ENCODE results near the gene GTF2F1. TPM values are rescaled to one million over a fixed set of nuclear protein-coding genes. Genes with fewer than 3 reads are reported as not detected.

Gene GTF2F1
- total and polyA plus RNA-seq, 4 donors = 35.7 to 59.4 (median 43.4) TPM

DNA sequence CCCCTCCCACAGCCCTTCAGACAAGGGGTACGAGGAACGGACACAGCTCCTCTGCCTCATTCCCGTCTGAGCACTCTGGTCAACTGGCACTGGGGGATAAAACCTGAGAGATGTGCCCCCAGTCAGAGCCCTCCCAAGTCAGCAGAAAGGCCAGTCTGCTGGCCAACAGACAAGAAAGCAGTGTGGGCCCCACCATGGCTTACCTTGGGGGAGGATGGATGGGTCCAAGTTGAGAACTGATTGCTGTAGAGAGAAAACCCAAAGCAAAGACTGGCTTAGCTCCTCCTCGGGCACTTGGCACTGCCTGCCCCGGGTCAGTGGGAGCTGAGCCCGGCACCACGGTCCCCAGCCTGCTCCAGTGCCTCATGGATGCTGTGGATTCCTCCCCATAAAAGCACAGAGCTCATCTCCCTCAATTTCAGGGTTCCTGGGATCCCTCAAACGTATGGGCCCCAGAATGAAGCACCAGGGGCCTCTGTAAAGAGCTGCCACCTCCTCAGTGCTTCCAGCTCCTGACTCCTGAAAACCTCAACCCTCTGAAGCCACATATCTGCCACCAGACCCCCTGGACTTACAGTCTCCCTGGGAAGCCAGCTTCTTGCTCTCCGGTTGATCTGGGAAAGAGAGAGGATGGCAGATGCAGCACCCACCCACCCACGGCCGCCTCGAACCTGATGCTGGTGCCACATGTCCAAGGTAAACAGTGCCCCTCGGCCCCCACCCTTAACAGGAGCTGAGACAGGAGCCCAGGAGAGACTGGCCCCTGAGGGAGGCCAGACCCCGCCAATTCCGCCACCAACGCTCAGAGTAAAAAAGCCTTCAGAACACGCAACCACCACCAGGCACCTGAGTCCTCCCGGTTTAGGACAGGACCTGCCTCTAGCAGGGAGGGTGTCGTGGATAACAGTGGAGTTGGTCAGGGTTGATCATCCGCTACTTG is 28.4 kb upstream of the GTF2F1 start:
- H3K36me3 ChIP-seq (ENCODE audit: control insufficient read depth in 1 of 2, insufficient read depth in 2 of 2, low read length in 1 of 2) = peaks cover 0 to 11% of the 10 kb centered on the region in 2 donors
- H3K9me3 ChIP-seq (ENCODE audit: control insufficient read depth, low read length) = no peaks in the 10 kb centered on the region
- ATAC-seq (ENCODE audit: low FRiP score) (no peak), DNase-seq (no peak)
- intact Hi-C loops (cut with DNase I) = no loop called here
- no peak overlapping the region for H3K27ac ChIP-seq (ENCODE audit: low read depth in 1 of 2, low read length in 2 of 2)
- WGBS, 2 donors = 63 to 67% methylated on average over 19 to 20 of the region's 20 CpGs
- no peaks in the 10 kb centered on the region for H3K27me3 ChIP-seq (ENCODE audit: control insufficient read depth in 1 of 2, insufficient read depth in 2 of 2, low read length in 1 of 2)
- no peaks in the 10 kb centered on the region for H3K4me1 ChIP-seq (ENCODE audit: control insufficient read depth in 1 of 2, insufficient read depth in 2 of 2, low read length in 2 of 2)
- no peak overlapping the region for H3K4me3 ChIP-seq (ENCODE audit: low read length in 2 of 2)

DNA sequence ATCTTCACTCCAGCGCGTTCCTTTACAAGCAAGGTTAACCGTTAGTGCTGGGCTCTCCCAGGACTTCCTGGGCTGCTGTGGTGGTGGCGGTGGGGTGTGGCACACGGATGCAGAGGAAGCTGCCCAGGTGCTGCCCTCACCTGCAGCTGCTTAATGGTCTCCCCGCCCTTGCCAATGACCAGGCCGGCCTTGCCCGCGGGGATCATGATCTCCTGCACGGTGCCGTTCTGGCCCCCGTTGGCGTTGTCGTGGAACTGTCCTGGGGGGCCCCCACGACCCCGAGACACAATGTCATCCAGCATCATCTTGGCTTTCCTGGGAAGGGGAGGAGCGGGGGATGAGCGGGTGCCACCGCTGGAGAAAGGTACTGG is 25.6 kb upstream of the GTF2F1 start:
- WGBS, 2 donors = 90 to 91% methylated on average over 19 of the region's 19 CpGs
- Histone ChIP-seq H3K27me3 (ENCODE audit: control insufficient read depth in 1 of 2, insufficient read depth in 2 of 2, low read length in 1 of 2) (no peaks in the 10 kb centered on the region), H3K36me3 (ENCODE audit: control insufficient read depth in 1 of 2, insufficient read depth in 2 of 2, low read length in 1 of 2) (peaks cover 0 to 21% of the 10 kb centered on the region in 2 donors), H3K27ac (ENCODE audit: low read depth in 1 of 2, low read length in 2 of 2) (no peak overlapping the region), H3K4me1 (ENCODE audit: control insufficient read depth in 1 of 2, insufficient read depth in 2 of 2, low read length in 2 of 2) (no peaks in the 10 kb centered on the region), H3K4me3 (ENCODE audit: low read length in 2 of 2) (no peak overlapping the region), H3K9me3 (ENCODE audit: control insufficient read depth, low read length) (no peaks in the 10 kb centered on the region)
- DNase-seq = no peak
- no peak for ATAC-seq (ENCODE audit: low FRiP score)
- intact Hi-C loops (cut with DNase I) = no loop called here

DNA sequence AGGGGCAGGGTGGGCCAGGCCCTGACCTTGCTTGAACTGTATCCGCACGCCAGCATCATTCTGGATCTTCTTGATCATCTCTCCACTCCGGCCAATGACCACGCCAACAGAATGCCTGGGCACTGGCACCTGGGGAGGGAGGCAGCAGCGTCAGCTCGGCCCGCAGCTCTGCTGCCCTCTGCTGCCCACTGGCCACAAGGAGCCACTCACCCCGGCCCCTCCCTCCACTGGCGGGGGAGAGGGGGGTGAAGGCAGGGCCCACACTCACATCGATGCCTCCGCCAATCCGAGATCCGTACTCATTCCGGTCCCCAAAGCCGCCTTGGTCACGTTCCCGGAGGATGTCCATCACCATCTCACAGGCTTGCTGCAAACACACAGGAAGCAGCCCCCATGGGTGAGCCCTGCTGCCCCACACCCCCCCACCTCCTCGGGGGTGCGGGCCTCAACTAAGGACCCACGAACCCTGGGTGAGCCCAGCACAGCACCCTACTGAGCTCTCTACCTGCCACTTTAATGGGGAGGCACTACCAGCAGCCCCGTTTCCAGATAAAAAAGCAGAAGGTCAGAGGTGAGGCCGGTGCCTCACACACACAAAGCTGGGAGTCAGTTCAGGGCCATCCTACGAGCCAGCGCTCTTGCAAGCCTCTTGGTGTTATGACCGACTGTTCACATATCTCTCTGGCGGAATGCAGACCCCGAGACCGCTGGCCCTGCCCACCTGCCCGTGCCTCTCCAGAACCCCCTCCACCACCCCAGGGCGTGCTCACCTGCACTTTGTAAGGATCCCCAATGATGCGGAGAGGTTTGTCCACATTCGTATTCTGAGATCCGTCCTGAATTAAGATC is 25.0 kb upstream of the GTF2F1 start:
- H3K9me3 ChIP-seq (ENCODE audit: control insufficient read depth, low read length) = no peaks in the 10 kb centered on the region
- DNase-seq (no peak), ATAC-seq (ENCODE audit: low FRiP score) (no peak)
- H3K4me3 ChIP-seq (ENCODE audit: low read length in 2 of 2) = no peak overlapping the region
- no peaks in the 10 kb centered on the region for H3K27me3 ChIP-seq (ENCODE audit: control insufficient read depth in 1 of 2, insufficient read depth in 2 of 2, low read length in 1 of 2)
- 70 to 75% methylated on average over 25 to 33 of the region's 33 CpGs for WGBS, 2 donors
- H3K4me1 ChIP-seq (ENCODE audit: control insufficient read depth in 1 of 2, insufficient read depth in 2 of 2, low read length in 2 of 2) = no peaks in the 10 kb centered on the region
- H3K36me3 ChIP-seq (ENCODE audit: control insufficient read depth in 1 of 2, insufficient read depth in 2 of 2, low read length in 1 of 2) = peaks cover 0 to 21% of the 10 kb centered on the region in 2 donors
- H3K27ac ChIP-seq (ENCODE audit: low read depth in 1 of 2, low read length in 2 of 2) = no peak overlapping the region
- intact Hi-C loops (cut with DNase I) = no loop called here

DNA sequence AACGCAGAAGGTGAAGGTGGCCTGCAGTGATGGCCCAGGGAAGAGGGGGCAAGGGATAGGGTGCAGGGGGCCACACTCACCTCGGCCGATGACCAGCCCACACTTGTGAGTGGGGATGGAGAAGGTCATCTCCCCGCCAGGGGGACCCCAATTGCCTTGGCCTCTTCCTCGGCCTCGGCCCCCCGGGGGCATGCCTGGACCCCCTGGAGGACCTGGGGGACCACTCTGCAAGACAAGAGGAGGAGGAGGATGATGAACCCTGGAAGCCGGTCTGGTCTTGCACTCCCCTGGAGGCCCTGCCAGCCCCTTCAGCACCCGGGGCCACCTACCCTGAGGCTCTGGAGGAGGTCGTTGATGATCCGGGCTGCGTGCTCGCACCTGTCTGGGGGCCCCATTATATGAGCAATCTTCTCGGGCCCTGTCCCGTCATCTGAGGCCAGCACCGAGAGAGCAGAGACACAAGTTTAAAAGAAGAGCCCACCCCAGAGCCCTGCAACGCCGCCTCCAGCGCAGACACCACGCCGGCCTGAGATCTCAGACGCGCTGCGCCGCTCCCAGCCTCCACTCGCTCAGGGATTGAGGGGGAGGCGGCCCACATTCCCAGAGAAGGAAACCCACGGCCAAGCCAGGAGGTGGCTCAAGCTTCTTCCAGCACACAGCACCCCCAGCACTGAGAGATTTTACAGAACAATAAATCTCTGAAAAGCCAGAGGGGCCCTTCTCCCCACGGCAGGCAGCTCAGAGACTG is 23.9 kb upstream of the GTF2F1 start:
- ATAC-seq (ENCODE audit: low FRiP score) (no peak), DNase-seq (no peak)
- Histone ChIP-seq H3K27ac (ENCODE audit: low read depth in 1 of 2, low read length in 2 of 2) (no peak overlapping the region), H3K4me1 (ENCODE audit: control insufficient read depth in 1 of 2, insufficient read depth in 2 of 2, low read length in 2 of 2) (no peaks in the 10 kb centered on the region), H3K36me3 (ENCODE audit: control insufficient read depth in 1 of 2, insufficient read depth in 2 of 2, low read length in 1 of 2) (peaks cover 0 to 21% of the 10 kb centered on the region in 2 donors), H3K4me3 (ENCODE audit: low read length in 2 of 2) (no peak overlapping the region), H3K9me3 (ENCODE audit: control insufficient read depth, low read length) (no peaks in the 10 kb centered on the region), H3K27me3 (ENCODE audit: control insufficient read depth in 1 of 2, insufficient read depth in 2 of 2, low read length in 1 of 2) (no peaks in the 10 kb centered on the region)
- intact Hi-C loops (cut with DNase I) = no loop called here
- 90 to 92% methylated on average over 28 to 29 of the region's 29 CpGs for WGBS, 2 donors

DNA sequence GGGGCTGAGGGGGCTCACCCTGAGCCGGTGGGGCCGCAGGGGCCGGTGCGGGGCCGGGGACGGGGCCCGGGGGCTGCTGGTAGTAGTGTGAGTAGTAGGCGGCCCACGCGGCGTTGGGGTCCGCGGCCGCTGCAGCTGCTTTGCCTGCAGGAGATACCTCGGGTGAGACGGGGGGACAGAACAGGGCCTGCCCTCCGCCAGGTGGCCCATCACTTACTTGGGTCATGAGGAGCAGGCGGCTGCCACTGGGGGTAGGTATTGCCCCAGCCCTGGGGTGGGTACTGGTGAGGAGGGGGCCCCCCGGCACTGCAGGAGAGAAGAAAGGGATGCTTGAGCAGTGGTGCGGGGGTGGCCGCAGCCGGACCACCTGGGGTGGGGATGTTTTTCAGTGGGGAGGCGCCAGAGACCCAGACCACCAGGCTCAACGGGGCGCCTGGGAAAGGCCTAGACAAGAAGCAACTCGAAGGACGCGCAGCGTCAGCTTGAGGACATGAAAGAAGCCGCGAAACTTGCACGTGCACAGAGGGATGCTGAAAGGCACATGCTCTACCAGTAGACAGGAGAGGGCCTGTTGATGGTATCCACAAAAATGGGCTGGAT is 22.7 kb upstream of the GTF2F1 start:
- ATAC-seq (ENCODE audit: low FRiP score) = no peak
- Histone ChIP-seq H3K4me1 (ENCODE audit: control insufficient read depth in 1 of 2, insufficient read depth in 2 of 2, low read length in 2 of 2) (no peaks in the 10 kb centered on the region), H3K36me3 (ENCODE audit: control insufficient read depth in 1 of 2, insufficient read depth in 2 of 2, low read length in 1 of 2) (peaks cover 0 to 21% of the 10 kb centered on the region in 2 donors), H3K4me3 (ENCODE audit: low read length in 2 of 2) (no peak overlapping the region), H3K27ac (ENCODE audit: low read depth in 1 of 2, low read length in 2 of 2) (no peak overlapping the region), H3K9me3 (ENCODE audit: control insufficient read depth, low read length) (no peaks in the 10 kb centered on the region), H3K27me3 (ENCODE audit: control insufficient read depth in 1 of 2, insufficient read depth in 2 of 2, low read length in 1 of 2) (no peaks in the 10 kb centered on the region)
- 88 to 93% methylated on average over 28 to 32 of the region's 32 CpGs for WGBS, 2 donors
- intact Hi-C loops (cut with DNase I) = no loop called here
- no peak for DNase-seq

DNA sequence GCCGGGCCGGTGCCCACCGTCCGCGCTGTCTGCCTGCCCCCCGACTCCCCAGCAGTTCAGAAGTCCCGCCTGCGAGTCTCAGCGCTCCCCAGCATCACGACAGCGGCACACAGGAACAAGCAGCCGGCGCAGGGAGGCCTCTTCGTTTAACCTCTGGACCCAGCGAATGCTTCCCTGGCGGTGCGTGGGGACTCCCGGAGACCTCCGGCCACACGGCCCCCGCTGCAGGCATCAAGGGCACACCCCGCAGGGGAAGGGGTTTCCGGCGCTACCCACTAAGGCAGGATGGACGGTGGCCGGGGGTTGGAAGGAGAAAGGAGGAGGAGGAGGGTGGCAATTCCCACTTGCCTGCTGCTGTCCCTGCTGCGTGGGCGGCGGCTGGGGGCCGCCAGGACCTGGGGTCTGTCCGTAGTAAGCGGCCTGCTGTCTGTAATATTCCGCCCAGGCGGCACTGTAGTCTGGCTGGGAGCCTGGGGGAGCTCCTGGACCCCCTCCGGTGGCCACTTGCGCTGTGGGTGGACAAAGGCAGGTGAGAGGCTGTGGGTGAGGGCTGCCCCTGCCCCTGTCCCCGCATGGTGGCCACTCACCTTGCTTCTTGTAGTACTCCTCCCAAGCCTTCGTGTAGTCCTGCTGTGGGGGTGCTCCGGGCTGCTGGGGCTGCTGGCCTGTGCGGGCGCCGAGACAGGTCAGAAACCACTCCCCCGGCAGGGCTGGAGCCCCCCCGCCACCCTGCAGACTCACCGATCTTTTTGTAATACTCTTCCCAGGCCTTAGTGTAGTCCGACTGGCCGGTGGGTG is 22.0 kb upstream of the GTF2F1 start:
- ATAC-seq (ENCODE audit: low FRiP score) (no peak), DNase-seq (no peak)
- H3K9me3 ChIP-seq (ENCODE audit: control insufficient read depth, low read length) = no peaks in the 10 kb centered on the region
- peaks cover 0 to 21% of the 10 kb centered on the region in 2 donors for H3K36me3 ChIP-seq (ENCODE audit: control insufficient read depth in 1 of 2, insufficient read depth in 2 of 2, low read length in 1 of 2)
- WGBS, 2 donors = 90 to 92% methylated on average over 45 to 47 of the region's 47 CpGs
- H3K4me1 ChIP-seq (ENCODE audit: control insufficient read depth in 1 of 2, insufficient read depth in 2 of 2, low read length in 2 of 2) = no peaks in the 10 kb centered on the region
- no peak overlapping the region for H3K4me3 ChIP-seq (ENCODE audit: low read length in 2 of 2)
- intact Hi-C loops (cut with DNase I) = no loop called here
- no peak overlapping the region for H3K27ac ChIP-seq (ENCODE audit: low read depth in 1 of 2, low read length in 2 of 2)
- no peaks in the 10 kb centered on the region for H3K27me3 ChIP-seq (ENCODE audit: control insufficient read depth in 1 of 2, insufficient read depth in 2 of 2, low read length in 1 of 2)

DNA sequence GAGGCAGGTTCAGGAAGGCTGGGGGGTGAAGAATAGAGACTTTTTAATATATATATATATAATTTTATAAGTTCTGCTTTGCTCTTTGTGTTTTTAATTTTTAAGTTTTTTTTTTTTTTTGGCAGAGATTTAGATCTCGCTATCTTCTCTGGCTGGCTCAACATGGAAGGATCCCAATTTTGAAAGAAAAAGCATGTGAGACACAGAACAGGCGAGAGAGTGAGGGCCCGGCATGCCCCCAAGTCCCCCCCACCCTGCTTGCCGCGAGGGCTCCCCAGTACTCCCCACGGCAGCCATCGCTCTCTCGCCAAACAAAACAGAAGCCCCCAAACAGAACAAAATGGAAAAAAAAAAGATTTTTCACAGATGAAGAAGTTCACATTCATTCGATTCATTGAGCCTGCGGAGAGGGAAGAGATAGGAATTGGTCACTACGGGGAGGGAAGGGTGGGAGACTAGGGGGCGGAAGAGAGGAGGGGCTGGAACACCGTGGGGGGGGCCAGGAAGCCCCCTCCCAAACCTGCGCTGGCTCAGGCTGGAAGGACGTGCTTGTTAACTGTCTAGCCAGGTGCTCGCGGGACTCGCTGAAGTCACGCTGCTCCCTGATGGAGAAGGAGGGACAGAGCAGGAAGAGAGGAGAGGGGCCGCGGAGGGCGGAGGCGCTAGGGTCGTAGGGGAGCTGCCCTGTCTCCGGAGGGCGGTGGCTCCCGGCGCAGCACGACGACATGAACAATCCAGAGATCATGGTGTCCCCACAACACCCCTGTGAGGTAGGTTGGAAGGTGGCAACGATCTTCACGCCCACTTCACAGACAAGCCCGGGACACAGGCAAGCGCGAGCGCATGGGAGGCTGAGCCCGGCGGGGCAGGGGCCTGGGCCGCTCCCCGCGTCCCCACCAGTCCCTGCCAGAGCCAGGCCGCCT is 21.0 kb upstream of the GTF2F1 start:
- Histone ChIP-seq H3K4me1 (ENCODE audit: control insufficient read depth in 1 of 2, insufficient read depth in 2 of 2, low read length in 2 of 2) (no peaks in the 10 kb centered on the region), H3K4me3 (ENCODE audit: low read length in 2 of 2) (no peak overlapping the region), H3K27ac (ENCODE audit: low read depth in 1 of 2, low read length in 2 of 2) (no peak overlapping the region), H3K36me3 (ENCODE audit: control insufficient read depth in 1 of 2, insufficient read depth in 2 of 2, low read length in 1 of 2) (peaks cover 0 to 18% of the 10 kb centered on the region in 2 donors), H3K9me3 (ENCODE audit: control insufficient read depth, low read length) (no peaks in the 10 kb centered on the region), H3K27me3 (ENCODE audit: control insufficient read depth in 1 of 2, insufficient read depth in 2 of 2, low read length in 1 of 2) (no peaks in the 10 kb centered on the region)
- WGBS, 2 donors = 63 to 66% methylated on average over 39 to 42 of the region's 42 CpGs
- DNase-seq = no peak
- ATAC-seq (ENCODE audit: low FRiP score) = no peak
- intact Hi-C loops (cut with DNase I) = no loop called here
